NCI-H510A treated with DMSO at 0.1 percent for 48 hours (cell line): ENCODE measurements around the gene TEC.
"Not testable (repeated sequence)": the region's sequence is repeated elsewhere in the genome, so short reads cannot be mapped to it uniquely, and the experiment has no call there.

Experiments
- DNase-seq: peaks from one replicate; lab custom pipeline; 2025; lab: John Stamatoyannopoulos, UW

TEC gene

DNA sequence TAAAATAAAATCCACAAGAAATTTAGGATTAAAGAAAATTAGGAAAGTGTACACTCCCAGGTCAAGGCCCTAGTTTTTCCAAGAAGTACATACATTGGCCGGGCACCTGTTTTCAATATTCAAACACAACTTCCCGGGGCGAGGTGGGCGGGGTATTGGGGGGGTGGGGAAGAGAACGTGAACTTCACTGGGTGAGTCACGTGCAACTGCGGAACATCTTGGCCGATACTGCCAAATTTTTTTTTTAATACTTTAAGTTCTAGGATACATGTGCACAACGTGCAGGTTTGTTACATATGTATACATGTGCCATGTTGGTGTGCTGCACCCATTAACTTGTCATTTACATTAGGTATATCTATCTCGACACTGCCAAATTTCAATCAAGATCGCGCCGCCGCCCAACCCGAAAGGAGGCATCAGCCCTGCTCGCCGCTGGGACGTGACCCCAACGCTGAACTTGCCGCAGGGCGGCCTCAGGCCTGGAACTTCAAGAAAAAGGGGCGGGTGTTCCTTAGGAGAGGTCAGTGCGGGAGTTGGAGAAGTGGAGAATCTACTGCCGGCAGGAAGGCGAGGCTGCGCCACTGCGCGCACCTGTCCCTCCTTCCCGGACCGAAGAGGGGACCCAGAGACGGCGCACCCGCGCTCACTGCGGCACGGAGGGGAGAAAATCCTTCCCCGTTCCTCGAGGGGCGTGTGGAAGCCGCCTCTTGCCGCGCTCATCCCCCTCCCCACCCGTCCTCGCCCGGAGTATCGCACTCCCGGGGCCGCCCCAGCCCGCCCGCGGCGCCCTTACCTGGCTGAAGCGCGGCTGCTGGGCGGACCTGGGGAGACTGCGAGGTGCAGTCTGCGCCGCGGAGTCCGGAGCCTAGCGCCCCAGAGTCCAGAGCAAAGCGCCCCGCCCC is at the start of gene TEC:
Gene TEC (minus strand): TSS at position 883 of the 905 bp plus-strand sequence. CDS start 41,224 bp downstream, outside the sequence.
- DNase-seq, result peak; percentile 28

GRCh38 chr4:48315728-48316630 is 46.3 kb upstream of the TEC start:
- peak; percentile 25 for DNase-seq

GRCh38 chr4:48314746-48315145 is 45.1 kb upstream of the TEC start:
- not testable (repeated sequence) for DNase-seq

DNA sequence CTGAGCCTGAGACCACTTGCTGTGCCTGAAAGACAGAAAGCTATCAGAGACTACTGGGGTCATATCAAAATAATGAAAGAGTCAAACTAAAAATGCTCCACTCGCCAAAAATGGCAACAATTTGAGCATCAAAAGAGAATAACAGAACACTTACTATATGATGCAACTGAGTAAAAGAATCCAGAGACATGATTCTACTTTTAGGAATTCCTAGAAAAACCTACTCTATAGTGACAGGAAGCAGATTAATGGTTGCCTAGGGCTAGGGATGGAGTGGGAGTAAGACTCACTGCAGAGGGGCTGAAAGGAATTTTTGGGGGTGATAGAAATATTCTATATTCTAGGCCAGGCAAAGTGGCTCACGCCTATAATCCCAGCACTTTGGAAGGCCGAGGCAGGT is 42.3 kb upstream of the TEC start:
- no peak for DNase-seq

DNA sequence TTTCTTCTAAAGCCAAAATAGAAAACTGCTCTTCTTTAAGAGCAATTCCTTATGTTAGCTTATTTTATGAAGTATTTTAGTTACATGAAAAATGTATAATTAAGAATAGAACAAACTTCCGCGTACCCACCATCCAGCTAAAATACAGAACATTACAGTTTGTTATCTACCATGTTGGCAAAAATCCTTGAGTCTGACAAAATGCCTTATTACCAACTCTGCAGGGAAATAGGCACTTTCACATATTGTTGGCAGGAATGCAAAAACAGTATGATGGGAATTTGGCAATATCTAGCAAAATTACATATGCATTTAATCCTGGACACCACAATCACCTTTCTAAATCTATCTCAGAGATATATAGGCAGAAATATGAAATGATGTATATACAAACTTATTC is 39.3 kb upstream of the TEC start:
- no peak for DNase-seq

DNA sequence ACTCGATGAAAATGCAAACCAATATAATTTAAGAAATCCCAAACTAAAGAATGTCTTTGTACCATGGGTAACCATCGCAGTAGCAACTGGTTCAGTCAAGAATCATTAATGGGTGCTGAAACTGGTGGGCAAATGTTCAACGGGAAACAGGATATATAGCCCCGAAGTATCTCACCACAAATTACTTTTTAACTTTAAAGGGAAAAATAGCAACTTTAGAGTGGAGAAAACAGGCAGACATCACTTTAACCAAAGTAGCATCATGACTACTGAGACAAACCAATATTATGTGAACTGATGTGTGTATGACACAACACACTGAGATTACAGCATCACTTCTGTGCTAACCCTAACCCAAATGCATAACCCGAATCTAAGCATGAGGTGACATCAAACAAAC is 37.9 kb upstream of the TEC start:
- DNase-seq, result no peak

GRCh38 chr4:48305508-48305907 is 35.9 kb upstream of the TEC start:
- no peak for DNase-seq

DNA sequence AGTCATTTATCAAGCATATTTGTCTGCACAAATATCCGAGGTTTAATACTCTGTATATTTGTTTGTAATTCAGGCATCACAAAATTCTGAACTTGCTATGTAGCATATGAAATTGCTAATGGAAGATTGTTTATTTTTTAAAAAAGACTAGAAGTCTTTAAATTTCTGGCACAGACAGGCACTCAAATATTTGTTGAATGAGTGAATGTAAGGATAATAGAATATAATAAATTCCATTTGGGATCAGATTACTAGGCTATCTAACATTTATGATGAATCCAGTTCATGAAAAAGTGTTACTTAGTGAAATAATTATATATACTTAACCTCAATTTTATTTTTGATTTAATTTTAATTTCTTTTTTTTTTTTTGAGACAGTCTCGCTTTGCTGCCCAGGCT is 30.4 kb upstream of the TEC start:
- no peak for DNase-seq

DNA sequence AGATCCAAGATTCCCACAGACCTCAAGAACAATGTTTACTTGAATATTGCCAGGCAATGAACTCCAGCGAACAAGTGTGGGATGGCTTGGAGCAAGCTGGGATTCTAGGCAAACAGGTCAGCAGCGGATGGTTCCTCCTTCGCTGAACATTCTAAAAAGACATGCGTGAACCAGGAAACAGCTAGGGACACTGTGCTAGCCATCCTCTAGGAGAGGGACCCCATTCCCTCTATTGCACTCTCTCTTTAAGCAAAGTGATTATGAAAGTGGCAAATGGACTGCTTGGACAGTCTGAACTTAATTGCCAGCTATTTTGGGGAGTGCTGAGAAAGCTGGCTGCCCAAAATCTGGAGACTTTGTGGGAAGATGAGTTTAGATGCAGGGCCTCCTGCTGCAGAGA is 29.9 kb upstream of the TEC start:
- no peak for DNase-seq

- DNase-seq, result no peak
Observed at GRCh38 chr4:48297256-48297846, 27.7 kb upstream of the TEC start.

DNA sequence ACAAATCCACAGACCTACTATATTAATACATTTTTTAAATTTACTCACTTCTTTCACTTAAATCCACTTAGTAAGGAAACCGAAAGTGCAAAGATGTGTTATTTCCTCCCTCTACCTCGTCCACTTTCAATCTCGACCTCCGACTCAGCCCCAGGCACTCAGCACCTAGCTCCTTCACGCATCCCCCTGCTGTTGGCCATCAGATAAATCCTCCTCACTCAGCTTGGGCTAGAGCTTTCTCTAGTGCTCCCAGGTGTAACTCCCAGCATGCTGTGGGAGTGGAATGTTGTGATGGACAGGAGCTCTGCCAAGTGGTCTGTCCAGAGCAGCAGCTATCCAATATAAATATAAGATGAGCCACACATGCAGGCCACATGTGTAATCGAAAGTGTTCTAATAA is 26.7 kb upstream of the TEC start:
- no peak for DNase-seq

DNA sequence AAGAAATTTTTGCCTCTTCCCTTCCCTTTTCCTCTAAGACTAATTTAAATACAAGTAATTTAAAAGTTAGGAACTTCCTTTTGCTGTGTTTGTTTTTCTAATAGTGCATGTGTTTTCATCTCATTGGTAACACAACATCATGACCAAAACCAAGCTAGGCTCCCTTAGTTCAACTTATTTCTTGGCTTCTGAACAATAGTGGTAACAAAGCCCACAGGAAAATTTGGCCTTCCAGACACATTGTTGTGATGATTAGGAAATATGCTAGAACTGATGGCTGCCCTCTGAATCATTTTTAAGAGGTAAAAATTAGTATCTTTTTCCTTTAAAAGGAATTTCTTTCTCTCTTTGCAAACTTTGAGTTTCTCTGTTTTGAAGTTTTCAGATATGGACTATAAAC is 25.5 kb upstream of the TEC start:
- DNase-seq, result no peak

- DNase-seq, result not testable (repeated sequence)
Observed at GRCh38 chr4:48292218-48292790, 22.7 kb upstream of the TEC start.

DNA sequence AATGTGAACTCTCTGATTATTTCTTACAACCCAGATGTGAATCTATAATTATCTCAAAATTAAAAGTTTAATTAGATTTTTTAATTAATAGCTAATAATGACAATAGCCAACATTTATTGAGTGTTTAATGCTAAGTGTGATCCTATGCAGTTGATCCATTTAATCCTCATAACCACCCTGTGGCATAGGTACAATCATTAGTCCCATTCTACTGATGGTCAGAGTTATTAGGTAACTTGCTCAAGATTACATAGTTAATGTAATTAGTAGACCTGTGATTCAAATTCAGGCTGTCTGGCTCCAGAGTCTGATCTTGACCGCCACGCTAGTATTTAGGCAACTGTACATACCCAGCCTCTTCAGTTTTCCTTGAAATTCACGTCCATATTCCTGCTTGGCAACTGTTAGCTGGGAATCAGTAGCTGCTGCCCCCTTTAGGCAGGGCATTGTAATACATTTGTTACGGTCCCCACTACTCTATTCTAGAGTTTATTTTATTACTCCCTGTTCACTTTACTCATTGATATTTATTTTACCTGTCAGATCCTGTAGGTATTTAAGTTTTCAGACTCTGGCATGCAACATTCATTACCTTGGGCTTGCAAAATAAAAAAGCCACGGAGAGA is 20.6 kb upstream of the TEC start:
- DNase-seq, result no peak

DNA sequence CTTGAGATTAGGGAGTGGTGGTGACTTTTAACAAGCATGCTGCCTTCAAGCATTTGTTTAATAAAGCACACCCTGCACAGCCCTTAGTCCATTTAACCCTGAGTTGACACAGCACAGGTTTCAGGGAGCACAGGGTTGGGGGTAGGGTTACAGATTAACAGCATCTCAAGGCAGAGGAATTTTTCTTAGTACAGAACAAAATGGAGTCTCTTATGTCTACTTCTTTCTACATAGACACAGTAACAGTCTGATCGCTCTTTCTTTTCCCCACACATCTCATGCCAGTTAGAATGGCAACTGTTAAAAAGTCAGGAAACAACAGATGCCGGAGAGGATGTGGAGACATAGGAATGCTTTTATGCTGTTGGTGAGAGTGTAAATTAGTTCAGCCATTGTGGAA is 16.4 kb upstream of the TEC start:
- DNase-seq, result not testable (repeated sequence)

DNA sequence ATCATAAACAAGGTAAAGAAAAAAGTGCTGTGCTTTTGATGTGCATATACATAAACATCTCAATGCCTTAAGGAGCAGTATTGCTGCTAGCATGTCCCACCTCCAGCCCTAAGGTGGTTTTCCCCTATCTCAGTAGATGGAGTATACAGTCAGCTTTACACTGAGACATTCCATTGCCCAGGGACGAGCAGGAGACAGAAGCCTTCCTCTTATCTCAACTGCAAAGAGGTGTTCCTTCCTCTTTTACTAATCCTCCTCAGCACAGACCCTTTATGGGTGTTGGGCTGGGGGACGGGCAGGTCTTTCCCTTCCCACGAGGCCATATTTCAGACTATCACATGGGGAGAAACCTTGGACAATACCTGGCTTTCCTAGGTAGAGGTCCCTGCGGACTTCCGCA is 16.0 kb upstream of the TEC start:
- not testable (repeated sequence) for DNase-seq

DNA sequence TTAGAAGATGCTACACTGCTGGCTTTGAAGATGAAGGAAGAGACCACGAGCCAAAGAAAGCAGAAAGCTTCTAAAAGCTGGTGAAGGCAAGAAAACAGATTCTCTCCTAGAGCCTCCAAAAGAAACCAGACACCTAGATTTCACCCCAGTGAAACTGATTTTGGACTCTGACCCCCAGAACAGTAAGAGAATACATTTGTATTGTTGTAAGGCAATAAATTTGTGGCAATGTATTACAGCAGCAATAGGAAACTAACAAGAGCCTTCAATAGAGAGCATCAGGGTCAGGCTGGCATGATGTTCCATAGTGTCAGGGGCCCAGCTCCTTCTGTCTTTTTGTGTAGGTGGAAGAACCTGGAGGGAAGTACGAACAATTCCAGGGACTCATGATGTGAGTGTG is 6.0 kb upstream of the TEC start:
- DNase-seq, result no peak

DNA sequence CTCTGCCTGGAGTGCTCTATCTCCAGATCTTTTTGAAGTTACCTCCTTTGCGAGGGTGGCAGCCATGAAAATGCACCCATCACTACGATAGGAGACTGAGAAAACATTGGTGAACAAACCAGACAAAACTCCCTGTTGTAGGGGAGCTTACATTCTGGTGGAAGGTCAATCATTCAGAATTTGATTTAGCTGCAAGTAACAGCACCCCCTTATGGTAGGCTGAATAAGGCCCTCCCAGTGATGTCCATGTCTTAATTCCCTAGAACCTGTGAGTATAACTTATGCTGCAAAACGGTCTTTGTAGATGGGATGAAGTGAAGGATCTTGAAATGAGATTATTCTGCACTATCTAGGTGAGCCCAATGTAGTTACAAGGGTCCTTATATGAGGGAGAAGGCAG is 5.6 kb upstream of the TEC start:
- no peak for DNase-seq

GRCh38 chr4:48271626-48272025 is 2.0 kb upstream of the TEC start:
- DNase-seq, result no peak

DNA sequence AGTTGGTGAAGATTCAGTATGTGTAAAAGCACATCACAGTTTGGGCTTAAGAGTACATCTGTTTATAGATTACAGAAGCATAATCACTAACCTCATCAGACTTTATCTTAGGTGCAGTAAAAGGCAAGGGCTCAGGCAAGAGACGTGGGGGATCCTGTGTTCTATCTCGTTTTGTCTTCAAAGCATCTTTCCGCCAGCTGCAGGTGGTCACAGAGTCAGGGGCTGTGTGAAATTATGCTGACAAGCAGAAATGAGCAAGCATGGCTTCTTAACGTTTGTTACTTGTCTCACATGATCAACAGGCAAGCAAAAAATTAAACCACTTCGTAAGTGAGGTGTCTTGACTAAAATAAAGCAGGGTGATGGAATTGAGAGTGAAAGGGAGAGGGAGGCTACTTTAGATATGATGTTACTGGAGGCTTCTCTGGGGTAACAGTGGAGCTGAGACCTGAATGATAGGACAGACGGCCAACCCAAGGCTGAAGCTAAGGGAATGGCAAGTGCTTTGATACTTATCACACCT is 1.4 kb upstream of the TEC start:
- DNase-seq, result no peak

DNA sequence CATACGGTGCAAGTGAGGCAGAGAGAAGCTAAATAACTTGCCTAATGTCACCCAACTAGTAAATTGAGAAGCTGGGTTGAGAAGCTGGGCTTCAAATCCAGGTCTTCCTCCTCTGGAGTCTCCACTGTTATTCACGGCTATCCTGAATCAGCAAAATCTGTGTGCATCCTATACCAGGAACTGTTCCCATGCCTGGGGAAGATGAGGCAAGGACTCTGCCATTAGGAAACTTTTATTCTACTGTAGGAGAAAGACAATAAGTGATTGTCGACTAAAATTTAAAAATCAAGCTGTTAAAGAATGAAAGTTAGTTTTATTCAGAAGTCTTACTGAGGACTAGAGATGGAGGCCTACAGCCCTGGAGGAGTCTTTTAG is 872 bp upstream of the TEC start:
- DNase-seq, result no peak
